Sigmoid colon (tissue), 4 donors: Measurements from ENCODE around the gene WDSUB1.

Source experiments
- EP300 ChIP-seq, 4 donors: sonication (generic); formaldehyde crosslinking; IDR thresholded peaks; one replicate each; pipeline ENCODE4 v1.6.1; 2017; ENCODE audit warnings: antibody characterized with exemption in 4 of 4
- POLR2A ChIP-seq, 2 donors: fragments of 450-650 bp; IDR thresholded peaks; one replicate each; pipeline ENCODE4 v1.6.1; 2016; ENCODE audit warnings: antibody characterized with exemption in 2 of 2, mild to moderate bottlenecking in 2 of 2, moderate library complexity in 2 of 2
- TF ChIP-seq, protein P1 (sequence below), 4 experiments: fragments of 450-650 bp in 3 of 4; fragments of 200-600 bp in 1 of 4; IDR thresholded peaks; one replicate each; pipeline ENCODE4 v1.5.1; 2016 to 2019; ENCODE audit warnings: antibody characterized with exemption in 4 of 4, mild to moderate bottlenecking in 3 of 4, moderate library complexity in 2 of 4

DNA sequence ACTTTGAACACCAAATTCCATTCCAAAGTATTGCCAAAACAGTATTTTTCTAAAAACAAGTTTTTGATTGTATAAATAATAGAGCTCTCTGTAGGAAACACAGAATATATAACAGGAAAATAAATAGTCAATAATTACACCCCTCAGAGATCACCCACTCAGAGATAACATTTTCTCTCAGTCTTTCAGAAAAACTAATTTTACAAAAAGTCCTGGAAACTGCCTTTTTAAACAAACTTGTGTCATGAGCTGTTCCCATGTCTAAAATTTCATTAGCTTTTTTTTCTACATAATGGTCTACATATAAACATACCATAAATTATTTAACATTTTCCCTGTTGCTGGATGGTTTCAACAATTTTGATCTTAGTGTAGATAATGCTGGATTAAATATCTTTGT, 1.2 kb upstream of the WDSUB1 start:
- TF ChIP-seq POLR2A (IDR thresholded peaks at IDR 0.05): no peak
- TF ChIP-seq, protein P1, sequence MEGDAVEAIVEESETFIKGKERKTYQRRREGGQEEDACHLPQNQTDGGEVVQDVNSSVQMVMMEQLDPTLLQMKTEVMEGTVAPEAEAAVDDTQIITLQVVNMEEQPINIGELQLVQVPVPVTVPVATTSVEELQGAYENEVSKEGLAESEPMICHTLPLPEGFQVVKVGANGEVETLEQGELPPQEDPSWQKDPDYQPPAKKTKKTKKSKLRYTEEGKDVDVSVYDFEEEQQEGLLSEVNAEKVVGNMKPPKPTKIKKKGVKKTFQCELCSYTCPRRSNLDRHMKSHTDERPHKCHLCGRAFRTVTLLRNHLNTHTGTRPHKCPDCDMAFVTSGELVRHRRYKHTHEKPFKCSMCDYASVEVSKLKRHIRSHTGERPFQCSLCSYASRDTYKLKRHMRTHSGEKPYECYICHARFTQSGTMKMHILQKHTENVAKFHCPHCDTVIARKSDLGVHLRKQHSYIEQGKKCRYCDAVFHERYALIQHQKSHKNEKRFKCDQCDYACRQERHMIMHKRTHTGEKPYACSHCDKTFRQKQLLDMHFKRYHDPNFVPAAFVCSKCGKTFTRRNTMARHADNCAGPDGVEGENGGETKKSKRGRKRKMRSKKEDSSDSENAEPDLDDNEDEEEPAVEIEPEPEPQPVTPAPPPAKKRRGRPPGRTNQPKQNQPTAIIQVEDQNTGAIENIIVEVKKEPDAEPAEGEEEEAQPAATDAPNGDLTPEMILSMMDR (IDR thresholded peaks at IDR 0.05): no peak
- TF ChIP-seq EP300 (IDR thresholded peaks at IDR 0.05): no peak
